ENCODE measurements around the gene KLHL29.

GRCh38 chr2:23712756-23713151, 327.8 kb downstream of the KLHL29 start:
- no peak for TF ChIP-seq CTCF (CRISPR knock-in tag; IDR thresholded peaks at IDR 0.05)
- TF ChIP-seq KAT2B (IDR thresholded peaks at IDR 0.05; ENCODE audit: borderline replicate concordance, low read depth, low read length) = no peak
- no peak for TF ChIP-seq FOXO1 (CRISPR knock-in tag; IDR thresholded peaks at IDR 0.05)
- TF ChIP-seq NONO (IDR thresholded peaks at IDR 0.05) = no peak
- no peak for TF ChIP-seq NONO (CRISPR knock-in tag; conservative IDR thresholded peaks at IDR 0.05)
- no peak for TF ChIP-seq ZNF30 (CRISPR knock-in tag; IDR thresholded peaks at IDR 0.05)
- no peak for TF ChIP-seq PTBP1 (IDR thresholded peaks at IDR 0.05; ENCODE audit: low read depth, low read length, poor library complexity, severe bottlenecking)
- no peak for TF ChIP-seq DMTF1 (CRISPR knock-in tag; IDR thresholded peaks at IDR 0.05)
- TF ChIP-seq CREM (IDR thresholded peaks at IDR 0.05) = no peak
- TF ChIP-seq CREM (CRISPR knock-in tag; IDR thresholded peaks at IDR 0.05) = no peak

Measured in HepG2 (cell line).